ENCODE data around the gene SSB. TPM values are rescaled to one million over a fixed set of nuclear protein-coding genes. Genes with fewer than 3 reads are reported as not detected.
A peak's percentile ranks its signal among the peaks of the same experiment; 100 is the strongest.
"Not testable (repeated sequence)": the region's sequence is repeated elsewhere in the genome, so short reads cannot be mapped to it uniquely, and the experiment has no call there.

SSB gene
- total RNA-seq, 1 donor from 2014 or later, result 24.5 TPM

GRCh38 chr2:169815849-169816248 is 17.2 kb downstream of the SSB start:
- Histone ChIP-seq H3K36me3 (ENCODE audit: control insufficient read depth in 3 of 3, insufficient read depth in 3 of 3, low read length in 3 of 3) (peaks cover 12 to 43% (median 38%) of the 10 kb centered on the region in 3 donors), H3K4me1 (ENCODE audit: control insufficient read depth in 3 of 3, insufficient read depth in 3 of 3, low read length in 3 of 3) (peaks cover 0 to 3% (median 0%) of the 10 kb centered on the region in 3 donors), H3K9me3 (ENCODE audit: control insufficient read depth in 3 of 3, low read length in 3 of 3) (no peaks in the 10 kb centered on the region), H3K9ac (ENCODE audit: low read depth in 1 of 3, low read length in 3 of 3) (no peak overlapping the region), H3K27me3 (ENCODE audit: control insufficient read depth in 3 of 3, insufficient read depth in 3 of 3, low read length in 3 of 3) (no peaks in the 10 kb centered on the region), H3K27ac (ENCODE audit: low read depth, low read length) (no peak overlapping the region), H3K4me3 (ENCODE audit: low read length in 3 of 3) (no peak overlapping the region)

GRCh38 chr2:169816961-169817360 is 18.3 kb downstream of the SSB start:
- not testable (repeated sequence) for H3K27me3 ChIP-seq (ENCODE audit: control insufficient read depth in 3 of 3, insufficient read depth in 3 of 3, low read length in 3 of 3); H3K4me3 ChIP-seq (ENCODE audit: low read length in 3 of 3); H3K9me3 ChIP-seq (ENCODE audit: control insufficient read depth in 3 of 3, low read length in 3 of 3); H3K27ac ChIP-seq (ENCODE audit: low read depth, low read length); H3K9ac ChIP-seq (ENCODE audit: low read depth in 1 of 3, low read length in 3 of 3); H3K4me1 ChIP-seq (ENCODE audit: control insufficient read depth in 3 of 3, insufficient read depth in 3 of 3, low read length in 3 of 3)
- peaks cover 12 to 37% (median 30%) of the 10 kb centered on the region in 3 donors for H3K36me3 ChIP-seq (ENCODE audit: control insufficient read depth in 3 of 3, insufficient read depth in 3 of 3, low read length in 3 of 3)

GRCh38 chr2:169817369-169817768 is 18.7 kb downstream of the SSB start:
- H3K4me3 ChIP-seq (ENCODE audit: low read length in 3 of 3); H3K9ac ChIP-seq (ENCODE audit: low read depth in 1 of 3, low read length in 3 of 3); H3K4me1 ChIP-seq (ENCODE audit: control insufficient read depth in 3 of 3, insufficient read depth in 3 of 3, low read length in 3 of 3); H3K9me3 ChIP-seq (ENCODE audit: control insufficient read depth in 3 of 3, low read length in 3 of 3); H3K27ac ChIP-seq (ENCODE audit: low read depth, low read length); H3K27me3 ChIP-seq (ENCODE audit: control insufficient read depth in 3 of 3, insufficient read depth in 3 of 3, low read length in 3 of 3): not testable (repeated sequence)
- peaks cover 11 to 33% (median 29%) of the 10 kb centered on the region in 3 donors for H3K36me3 ChIP-seq (ENCODE audit: control insufficient read depth in 3 of 3, insufficient read depth in 3 of 3, low read length in 3 of 3)

- peaks cover 5 to 28% (median 26%) of the 10 kb centered on the region in 3 donors for H3K36me3 ChIP-seq (ENCODE audit: control insufficient read depth in 3 of 3, insufficient read depth in 3 of 3, low read length in 3 of 3)
- H3K27ac ChIP-seq (ENCODE audit: low read depth, low read length), result no peak overlapping the region
- no peaks in the 10 kb centered on the region for H3K9me3 ChIP-seq (ENCODE audit: control insufficient read depth in 3 of 3, low read length in 3 of 3)
- H3K9ac ChIP-seq (ENCODE audit: low read depth in 1 of 3, low read length in 3 of 3), result no peak overlapping the region
- H3K4me3 ChIP-seq (ENCODE audit: low read length in 3 of 3), result no peak overlapping the region
- peaks cover 5 to 11% (median 8%) of the 10 kb centered on the region in 3 donors for H3K4me1 ChIP-seq (ENCODE audit: control insufficient read depth in 3 of 3, insufficient read depth in 3 of 3, low read length in 3 of 3)
- no peaks in the 10 kb centered on the region for H3K27me3 ChIP-seq (ENCODE audit: control insufficient read depth in 3 of 3, insufficient read depth in 3 of 3, low read length in 3 of 3)
Observed at GRCh38 chr2:169818241-169818640, 19.6 kb downstream of the SSB start.

GRCh38 chr2:169819106-169819505 is 20.4 kb downstream of the SSB start:
- no peaks in the 10 kb centered on the region for H3K27me3 ChIP-seq (ENCODE audit: control insufficient read depth in 3 of 3, insufficient read depth in 3 of 3, low read length in 3 of 3)
- H3K4me1 ChIP-seq (ENCODE audit: control insufficient read depth in 3 of 3, insufficient read depth in 3 of 3, low read length in 3 of 3), result peaks cover 13 to 17% (median 16%) of the 10 kb centered on the region in 3 donors
- H3K36me3 ChIP-seq (ENCODE audit: control insufficient read depth in 3 of 3, insufficient read depth in 3 of 3, low read length in 3 of 3), result peaks cover 5 to 28% (median 23%) of the 10 kb centered on the region in 3 donors
- no peaks in the 10 kb centered on the region for H3K9me3 ChIP-seq (ENCODE audit: control insufficient read depth in 3 of 3, low read length in 3 of 3)
- no peak overlapping the region for H3K27ac ChIP-seq (ENCODE audit: low read depth, low read length)
- H3K9ac ChIP-seq (ENCODE audit: low read depth in 1 of 3, low read length in 3 of 3), result no peak overlapping the region
- no peak overlapping the region for H3K4me3 ChIP-seq (ENCODE audit: low read length in 3 of 3)

GRCh38 chr2:169820101-169820500 is 21.4 kb downstream of the SSB start:
- H3K36me3 ChIP-seq (ENCODE audit: control insufficient read depth in 3 of 3, insufficient read depth in 3 of 3, low read length in 3 of 3), result peaks cover 4 to 25% (median 20%) of the 10 kb centered on the region in 3 donors
- not testable (repeated sequence) for H3K9ac ChIP-seq (ENCODE audit: low read depth in 1 of 3, low read length in 3 of 3); H3K9me3 ChIP-seq (ENCODE audit: control insufficient read depth in 3 of 3, low read length in 3 of 3); H3K27ac ChIP-seq (ENCODE audit: low read depth, low read length); H3K27me3 ChIP-seq (ENCODE audit: control insufficient read depth in 3 of 3, insufficient read depth in 3 of 3, low read length in 3 of 3); H3K4me3 ChIP-seq (ENCODE audit: low read length in 3 of 3)
- peaks cover 18 to 20% (median 18%) of the 10 kb centered on the region in 3 donors for H3K4me1 ChIP-seq (ENCODE audit: control insufficient read depth in 3 of 3, insufficient read depth in 3 of 3, low read length in 3 of 3)

GRCh38 chr2:169822036-169822435 is 23.4 kb downstream of the SSB start:
- Histone ChIP-seq H3K27ac (ENCODE audit: low read depth, low read length) (no peak overlapping the region), H3K4me3 (ENCODE audit: low read length in 3 of 3) (peak overlapping the region in 1 of 3 donors; percentile 24), H3K27me3 (ENCODE audit: control insufficient read depth in 3 of 3, insufficient read depth in 3 of 3, low read length in 3 of 3) (no peaks in the 10 kb centered on the region), H3K36me3 (ENCODE audit: control insufficient read depth in 3 of 3, insufficient read depth in 3 of 3, low read length in 3 of 3) (peaks cover 3 to 20% (median 15%) of the 10 kb centered on the region in 3 donors), H3K4me1 (ENCODE audit: control insufficient read depth in 3 of 3, insufficient read depth in 3 of 3, low read length in 3 of 3) (peaks cover 21 to 26% (median 22%) of the 10 kb centered on the region in 3 donors), H3K9me3 (ENCODE audit: control insufficient read depth in 3 of 3, low read length in 3 of 3) (no peaks in the 10 kb centered on the region), H3K9ac (ENCODE audit: low read depth in 1 of 3, low read length in 3 of 3) (peak overlapping the region in 1 of 3 donors; percentile 47)

GRCh38 chr2:169822785-169823392 is 24.2 kb downstream of the SSB start:
- Histone ChIP-seq H3K4me1 (ENCODE audit: control insufficient read depth in 3 of 3, insufficient read depth in 3 of 3, low read length in 3 of 3) (peaks cover 21 to 24% (median 22%) of the 10 kb centered on the region in 3 donors), H3K36me3 (ENCODE audit: control insufficient read depth in 3 of 3, insufficient read depth in 3 of 3, low read length in 3 of 3) (peaks cover 3 to 18% (median 14%) of the 10 kb centered on the region in 3 donors), H3K4me3 (ENCODE audit: low read length in 3 of 3) (peak overlapping the region in 2 of 3 donors; percentile 24 to 41), H3K27ac (ENCODE audit: low read depth, low read length) (peak overlapping the region; percentile 88), H3K9me3 (ENCODE audit: control insufficient read depth in 3 of 3, low read length in 3 of 3) (no peaks in the 10 kb centered on the region), H3K27me3 (ENCODE audit: control insufficient read depth in 3 of 3, insufficient read depth in 3 of 3, low read length in 3 of 3) (no peaks in the 10 kb centered on the region), H3K9ac (ENCODE audit: low read depth in 1 of 3, low read length in 3 of 3) (peak overlapping the region; percentile 41 to 60 (median 47))

- peaks cover 3 to 11% (median 5%) of the 10 kb centered on the region in 3 donors for H3K36me3 ChIP-seq (ENCODE audit: control insufficient read depth in 3 of 3, insufficient read depth in 3 of 3, low read length in 3 of 3)
- H3K4me3 ChIP-seq (ENCODE audit: low read length in 3 of 3), result peak overlapping the region; percentile 82 to 90 (median 90)
- H3K27ac ChIP-seq (ENCODE audit: low read depth, low read length), result peak overlapping the region; percentile 88
- H3K9ac ChIP-seq (ENCODE audit: low read depth in 1 of 3, low read length in 3 of 3), result peak overlapping the region; percentile 82 to 92 (median 91)
- H3K4me1 ChIP-seq (ENCODE audit: control insufficient read depth in 3 of 3, insufficient read depth in 3 of 3, low read length in 3 of 3), result peaks cover 24 to 33% (median 28%) of the 10 kb centered on the region in 3 donors
- no peaks in the 10 kb centered on the region for H3K9me3 ChIP-seq (ENCODE audit: control insufficient read depth in 3 of 3, low read length in 3 of 3)
- no peaks in the 10 kb centered on the region for H3K27me3 ChIP-seq (ENCODE audit: control insufficient read depth in 3 of 3, insufficient read depth in 3 of 3, low read length in 3 of 3)
Observed at GRCh38 chr2:169823996-169824372, 25.3 kb downstream of the SSB start.

Measured in skeletal muscle tissue (tissue), 4 donors.